ENCODE data around the gene TEX22. TPM values are rescaled to one million over a fixed set of nuclear protein-coding genes. Genes with fewer than 3 reads are reported as not detected.

The TEX22 gene
- total RNA-seq, 2 experiments from 2014 or later: 2.0 to 2.6 TPM

DNA sequence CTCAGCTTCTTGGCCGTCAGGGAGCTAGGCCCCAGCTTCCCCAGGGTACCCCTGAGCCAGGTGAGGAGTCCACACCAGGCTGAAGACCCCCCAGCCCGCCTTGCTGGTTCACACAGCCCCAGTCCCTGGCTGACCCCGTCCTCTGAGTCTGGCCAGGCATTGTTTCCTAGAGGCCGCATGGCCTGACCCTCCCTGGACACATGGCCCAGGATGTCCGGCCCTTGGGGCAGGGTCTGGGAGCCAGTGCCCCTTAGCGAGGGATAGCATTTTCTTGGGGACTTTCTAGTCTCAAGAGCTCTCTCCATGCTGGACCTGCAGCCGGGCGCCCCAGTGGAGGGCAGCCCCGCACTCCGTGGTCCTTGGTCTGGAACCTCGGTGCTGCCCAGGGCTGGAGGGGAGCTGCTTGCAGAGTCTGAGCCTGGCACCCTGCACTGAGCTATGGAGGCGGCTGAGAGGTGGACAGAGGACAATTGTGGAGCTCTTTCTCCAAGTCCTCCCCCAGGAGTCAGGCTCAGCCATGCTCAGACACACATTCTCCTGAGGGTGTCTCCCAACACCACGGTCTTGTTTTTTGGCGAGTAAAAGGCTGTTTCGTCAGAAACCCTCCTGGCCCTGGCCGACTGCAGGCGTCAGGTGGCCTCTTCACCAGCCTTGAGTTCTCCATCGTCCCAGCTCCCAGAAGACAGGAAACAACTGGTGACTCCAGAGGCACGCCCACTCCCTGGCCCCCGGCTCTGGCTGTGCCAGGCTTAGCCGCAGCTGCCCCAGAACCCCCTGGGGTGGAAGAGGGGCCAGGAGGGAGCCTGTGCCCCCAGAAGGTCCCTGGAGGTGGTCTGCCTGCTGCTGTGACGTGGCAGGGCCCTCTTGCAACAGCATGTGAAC, 58.6 kb downstream of the TEX22 start:
- H3K4me3 Mint-ChIP-seq: no peak overlapping the region
- no peaks in the 10 kb centered on the region for H3K27me3 Mint-ChIP-seq (ENCODE audit: low read depth)
- intact Hi-C loops (cut with micrococcal nuclease): no loop called here
- peaks cover 19% of the 10 kb centered on the region for H3K36me3 Mint-ChIP-seq (ENCODE audit: low read depth)
- CTCF ChIA-PET: interaction anchor here (1.0 kb wide), 1 partner anchor 33 kb away, joined by 4 read pairs; no protein-coding TSS in a partner anchor
- no peak for DNase-seq
- H3K9me3 Mint-ChIP-seq: no peaks in the 10 kb centered on the region
- no peaks in the 10 kb centered on the region for H3K4me1 Mint-ChIP-seq (ENCODE audit: low read depth)
- no peak overlapping the region for H3K27ac Mint-ChIP-seq

DNA sequence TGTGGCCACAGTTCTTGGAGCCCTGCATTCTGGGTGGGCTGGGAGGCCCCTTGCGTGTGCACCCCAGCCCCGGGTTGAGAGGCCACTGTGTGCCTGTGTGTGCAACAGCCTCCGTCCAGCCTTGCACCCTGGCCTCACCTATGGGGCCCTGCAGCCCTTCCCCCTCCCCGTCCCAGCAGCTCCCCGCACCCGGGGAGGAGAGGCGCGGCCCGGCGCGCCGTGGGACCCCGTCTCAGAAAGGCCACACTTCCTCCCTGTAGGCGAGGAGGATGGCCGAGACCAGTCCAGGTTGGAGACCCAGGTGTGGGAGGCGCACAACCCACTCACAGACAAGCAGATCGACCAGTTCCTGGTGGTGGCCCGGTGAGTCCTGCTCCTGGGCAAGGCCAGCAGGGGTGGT, 59.7 kb downstream of the TEX22 start:
- H3K4me3 Mint-ChIP-seq: no peak overlapping the region
- CTCF ChIA-PET: no interaction called here
- H3K4me1 Mint-ChIP-seq (ENCODE audit: low read depth): no peaks in the 10 kb centered on the region
- no peak for DNase-seq
- H3K9me3 Mint-ChIP-seq: no peaks in the 10 kb centered on the region
- no peak overlapping the region for H3K27ac Mint-ChIP-seq
- H3K36me3 Mint-ChIP-seq (ENCODE audit: low read depth): peaks cover 11% of the 10 kb centered on the region
- no peaks in the 10 kb centered on the region for H3K27me3 Mint-ChIP-seq (ENCODE audit: low read depth)
- intact Hi-C loops (cut with micrococcal nuclease): no loop called here

DNA sequence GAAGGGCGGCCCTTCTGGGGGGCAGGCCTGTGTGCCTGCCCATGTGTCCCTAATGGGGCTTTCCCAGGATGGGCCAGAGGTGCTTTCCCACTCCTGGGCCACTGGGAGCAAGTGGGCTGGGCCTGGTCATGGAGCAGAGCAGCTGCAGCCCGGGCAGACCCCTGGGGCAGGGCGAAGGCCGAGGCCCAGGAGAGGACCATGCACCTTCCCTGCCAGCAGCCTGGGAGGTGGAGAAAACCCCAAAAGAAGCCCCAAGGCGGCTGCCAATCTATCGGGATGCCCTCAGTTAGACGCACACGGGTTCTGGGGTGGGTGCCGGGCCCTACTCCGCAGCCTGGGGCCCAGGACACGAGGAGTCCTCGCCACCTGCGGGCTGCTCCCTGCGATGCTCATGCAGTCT, 60.2 kb downstream of the TEX22 start:
- H3K27ac Mint-ChIP-seq: no peak overlapping the region
- no peaks in the 10 kb centered on the region for H3K9me3 Mint-ChIP-seq
- DNase-seq: no peak
- no peaks in the 10 kb centered on the region for H3K4me1 Mint-ChIP-seq (ENCODE audit: low read depth)
- CTCF ChIA-PET: no interaction called here
- intact Hi-C loops (cut with micrococcal nuclease): no loop called here
- no peaks in the 10 kb centered on the region for H3K27me3 Mint-ChIP-seq (ENCODE audit: low read depth)
- peaks cover 11% of the 10 kb centered on the region for H3K36me3 Mint-ChIP-seq (ENCODE audit: low read depth)
- H3K4me3 Mint-ChIP-seq: no peak overlapping the region

DNA sequence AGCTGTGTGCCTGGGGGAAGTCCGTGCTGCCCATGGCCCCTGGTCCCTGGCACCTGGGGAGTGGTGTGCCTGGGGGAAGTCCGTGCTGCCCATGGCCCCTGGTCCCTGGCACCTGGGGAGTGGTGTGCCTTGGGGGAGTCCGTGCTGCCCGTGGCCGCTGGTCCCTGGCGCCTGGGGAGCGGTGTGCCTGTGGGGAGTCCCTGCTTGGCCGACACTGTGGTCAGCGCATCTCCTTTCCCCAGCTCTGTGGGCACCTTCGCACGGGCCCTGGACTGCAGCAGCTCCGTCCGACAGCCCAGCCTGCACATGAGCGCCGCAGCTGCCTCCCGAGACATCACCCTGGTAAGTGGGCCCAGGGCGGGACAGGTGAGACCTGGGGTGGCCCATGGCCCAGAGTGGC, 61.8 kb downstream of the TEX22 start:
- H3K4me1 Mint-ChIP-seq (ENCODE audit: low read depth): no peaks in the 10 kb centered on the region
- CTCF ChIA-PET: no interaction called here
- no peaks in the 10 kb centered on the region for H3K9me3 Mint-ChIP-seq
- no peak overlapping the region for H3K4me3 Mint-ChIP-seq
- no peak for DNase-seq
- intact Hi-C loops (cut with micrococcal nuclease): no loop called here
- H3K27me3 Mint-ChIP-seq (ENCODE audit: low read depth): no peaks in the 10 kb centered on the region
- H3K36me3 Mint-ChIP-seq (ENCODE audit: low read depth): peaks cover 13% of the 10 kb centered on the region
- H3K27ac Mint-ChIP-seq: no peak overlapping the region

DNA sequence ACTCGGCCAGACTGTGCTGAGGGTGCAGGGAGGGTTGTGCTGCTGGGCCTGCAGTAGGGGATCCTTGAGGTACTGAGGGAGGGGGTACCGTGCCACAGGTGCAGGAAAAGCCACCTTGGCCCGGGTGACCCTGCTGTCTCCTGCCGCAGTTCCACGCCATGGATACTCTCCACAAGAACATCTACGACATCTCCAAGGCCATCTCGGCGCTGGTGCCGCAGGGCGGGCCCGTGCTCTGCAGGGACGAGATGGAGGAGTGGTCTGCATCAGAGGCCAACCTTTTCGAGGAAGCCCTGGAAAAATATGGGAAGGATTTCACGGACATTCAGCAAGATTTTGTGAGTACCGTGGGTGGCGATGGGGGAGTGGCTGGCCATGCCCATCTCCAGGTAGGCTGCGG, 62.3 kb downstream of the TEX22 start:
- intact Hi-C loops (cut with micrococcal nuclease): no loop called here
- H3K4me3 Mint-ChIP-seq: no peak overlapping the region
- H3K36me3 Mint-ChIP-seq (ENCODE audit: low read depth): peaks cover 9% of the 10 kb centered on the region
- no peaks in the 10 kb centered on the region for H3K9me3 Mint-ChIP-seq
- H3K27me3 Mint-ChIP-seq (ENCODE audit: low read depth): no peaks in the 10 kb centered on the region
- no peak overlapping the region for H3K27ac Mint-ChIP-seq
- no peak for DNase-seq
- H3K4me1 Mint-ChIP-seq (ENCODE audit: low read depth): no peaks in the 10 kb centered on the region
- CTCF ChIA-PET: no interaction called here

DNA sequence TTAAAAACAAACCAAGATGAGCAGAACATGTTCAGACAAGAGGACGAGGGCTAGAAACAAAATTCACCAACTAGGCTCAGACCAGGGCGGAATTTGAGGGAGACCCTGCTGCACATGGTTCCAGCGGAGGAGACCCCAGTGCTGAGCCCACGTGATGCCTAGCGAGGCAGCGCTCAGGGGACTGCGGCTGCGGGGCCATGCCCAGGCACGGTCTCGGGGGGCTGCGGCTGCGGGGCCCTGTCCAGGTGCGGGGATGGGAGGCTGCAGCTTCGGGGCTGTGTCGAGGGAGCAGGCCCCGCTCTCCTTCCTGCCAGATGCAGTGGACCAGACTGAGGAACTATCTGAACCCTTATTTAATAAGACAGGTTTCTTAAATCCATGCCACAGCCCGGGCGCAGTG, 63.6 kb downstream of the TEX22 start:
- Mint-ChIP-seq H3K4me3 (no peak overlapping the region), H3K27me3 (ENCODE audit: low read depth) (no peaks in the 10 kb centered on the region), H3K4me1 (ENCODE audit: low read depth) (no peaks in the 10 kb centered on the region), H3K9me3 (no peaks in the 10 kb centered on the region), H3K36me3 (ENCODE audit: low read depth) (peaks cover 9% of the 10 kb centered on the region), H3K27ac (no peak overlapping the region)
- no peak for DNase-seq
- CTCF ChIA-PET: no interaction called here
- intact Hi-C loops (cut with micrococcal nuclease): no loop called here

Other genes with a start within 250 kb of the TEX22 start
- 1 to 10 TPM; 2.9 to 3.6 TPM for gene JAG2, start 229.8 kb upstream of the TEX22 start, total RNA-seq
- gene NUDT14, start 217.2 kb upstream of the TEX22 start, total RNA-seq: 10 to 100 TPM; 12.0 to 15.8 TPM
- gene BTBD6, start 150.0 kb upstream of the TEX22 start, total RNA-seq: 10 to 100 TPM; 24.6 to 25.6 TPM
- gene BRF1, start 97.5 kb upstream of the TEX22 start, total RNA-seq: 10 to 100 TPM; 20.6 to 23.4 TPM
- gene PACS2, start 83.8 kb upstream of the TEX22 start, total RNA-seq: 10 to 100 TPM; 25.1 to 29.6 TPM
- 100 to 1,000 TPM; 106 to 115 TPM for gene MTA1, start 21.3 kb downstream of the TEX22 start, total RNA-seq
- gene CRIP2, start 76.3 kb downstream of the TEX22 start, total RNA-seq: not detected
- gene CRIP1, start 88.3 kb downstream of the TEX22 start, total RNA-seq: 10 to 100 TPM; 67.3 to 77.1 TPM
- 10 to 100 TPM; 27.8 to 28.6 TPM for gene TEDC1, start 92.7 kb downstream of the TEX22 start, total RNA-seq
- 1 to 10 TPM; 6.5 to 9.3 TPM for gene TMEM121, start 128.0 kb downstream of the TEX22 start, total RNA-seq